VCaP (cell line): Measurements from ENCODE around the gene UPK2.
A peak's percentile ranks its signal among the peaks of the same experiment; 100 is the strongest.

ENCODE experiments used
- H3K27ac ChIP-seq: fragments of 450-650 bp; 2 replicates; pipeline ENCODE4 v1.5.1; 2017
- CTCF ChIP-seq: fragments of 450-650 bp; conservative IDR thresholded peaks from 2 replicates; pipeline ENCODE4 v1.5.1; 2017; ENCODE audit warnings: mild to moderate bottlenecking, moderate library complexity

The UPK2 gene

DNA sequence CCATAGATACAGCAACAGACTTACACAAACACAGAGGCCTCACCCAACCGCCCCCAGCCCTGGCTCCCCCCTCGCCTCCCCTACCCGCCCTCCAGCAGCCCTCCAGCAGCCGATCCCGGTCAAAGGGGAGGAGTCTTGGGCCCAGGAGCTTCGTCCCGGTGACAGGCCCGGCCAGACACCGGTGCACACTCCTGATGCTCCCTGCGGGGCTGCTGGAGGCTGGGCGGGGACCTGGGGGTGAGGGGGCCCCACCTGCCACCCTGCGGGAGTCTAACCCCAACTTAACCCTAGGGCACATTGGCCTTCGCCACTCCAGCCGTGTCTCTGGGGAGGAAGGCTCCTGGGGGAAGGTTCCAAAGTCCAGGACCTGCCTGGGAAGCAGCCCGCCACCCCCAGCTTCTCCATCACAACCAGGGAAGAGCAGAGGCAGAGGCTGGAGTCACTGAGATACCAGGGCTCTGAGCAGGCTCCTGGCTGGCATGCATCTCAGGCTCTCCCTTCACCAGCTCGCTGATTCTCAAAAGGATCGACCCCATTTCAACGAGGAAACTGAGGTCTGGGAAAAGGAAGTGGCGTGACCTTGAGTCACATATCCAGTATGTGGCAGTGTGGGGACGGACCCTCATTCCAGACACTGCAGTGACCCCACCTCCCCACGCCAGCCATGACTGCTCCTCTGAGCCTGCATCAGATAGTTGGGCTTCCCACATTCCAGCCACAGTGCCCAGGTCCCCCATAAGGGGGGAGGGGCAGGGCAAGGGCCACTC, 44.8 kb upstream of the UPK2 start:
- no peak for TF ChIP-seq CTCF
- no peak overlapping the region for H3K27ac ChIP-seq

- no peak for TF ChIP-seq CTCF
- H3K27ac ChIP-seq, result no peak overlapping the region
These were observed 44.0 kb upstream of the UPK2 start for GRCh38 chr11:118911880-118912741.

DNA sequence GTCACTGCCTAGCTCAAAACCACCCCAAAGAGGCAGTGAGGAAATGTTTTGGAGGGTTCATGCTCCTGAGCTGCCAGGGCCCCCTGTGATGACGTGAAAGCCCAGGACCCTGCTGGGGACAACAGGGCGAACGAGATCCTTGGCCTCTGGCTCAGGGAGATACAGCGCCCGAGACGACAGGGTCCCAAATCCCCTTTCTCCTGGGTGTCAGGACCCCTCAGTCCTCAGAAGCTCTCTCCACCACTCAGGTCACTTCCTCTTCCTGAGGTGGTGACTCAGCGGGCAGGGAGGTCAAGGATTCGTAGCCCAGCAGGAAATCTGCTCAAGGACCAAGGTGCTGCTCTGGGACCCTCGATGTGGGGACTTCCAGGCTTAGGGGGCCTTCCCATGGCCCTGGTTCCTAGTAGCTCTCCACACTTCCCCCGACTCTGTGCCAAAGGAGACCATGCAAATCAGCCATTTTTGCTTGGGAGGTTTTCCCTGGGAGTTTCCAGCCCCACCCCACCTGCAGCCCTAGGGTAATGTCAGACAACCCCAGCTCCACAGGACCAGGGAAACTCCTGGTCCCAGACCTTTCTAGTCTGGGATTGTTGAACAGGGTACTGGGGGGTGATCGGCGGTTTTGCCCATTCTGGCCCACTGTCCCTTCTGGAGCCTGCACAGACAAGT, 43.2 kb upstream of the UPK2 start:
- TF ChIP-seq CTCF, result no peak
- H3K27ac ChIP-seq, result no peak overlapping the region

DNA sequence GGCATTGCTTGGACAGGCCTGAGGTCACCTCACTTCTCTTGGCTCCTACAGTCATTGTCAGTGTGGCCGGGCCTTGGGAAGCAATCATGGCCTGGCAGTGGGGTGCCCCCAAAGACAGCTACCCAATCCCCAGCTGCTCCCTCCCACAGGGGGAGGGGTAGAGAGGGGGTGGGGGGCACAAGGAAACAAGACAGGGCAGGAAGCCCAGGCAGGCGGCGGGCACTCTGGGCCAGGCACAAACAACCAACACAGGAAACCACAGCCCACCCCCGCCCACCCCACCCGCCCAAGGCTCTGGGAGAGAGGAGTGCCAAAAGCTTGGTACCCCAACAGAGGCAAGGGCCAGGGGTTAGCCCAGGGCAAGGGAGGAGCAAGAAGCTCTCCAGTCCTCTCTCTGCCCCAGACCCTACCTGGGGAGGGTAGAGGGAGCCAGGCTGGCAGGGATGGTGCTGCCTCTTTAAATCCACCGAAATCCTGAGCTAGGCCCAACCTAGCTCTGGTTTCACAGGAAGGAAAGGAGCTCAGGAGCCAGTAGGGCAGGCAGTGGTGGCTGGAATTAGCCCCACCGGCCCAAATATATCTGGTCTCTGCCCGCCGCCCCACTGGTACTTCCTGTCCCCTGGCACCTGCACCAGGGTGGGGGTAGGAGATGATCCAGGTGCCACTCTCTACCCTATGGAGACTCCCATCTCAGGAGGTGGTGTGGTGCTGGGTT, 42.5 kb upstream of the UPK2 start:
- no peak overlapping the region for H3K27ac ChIP-seq
- TF ChIP-seq CTCF, result no peak

DNA sequence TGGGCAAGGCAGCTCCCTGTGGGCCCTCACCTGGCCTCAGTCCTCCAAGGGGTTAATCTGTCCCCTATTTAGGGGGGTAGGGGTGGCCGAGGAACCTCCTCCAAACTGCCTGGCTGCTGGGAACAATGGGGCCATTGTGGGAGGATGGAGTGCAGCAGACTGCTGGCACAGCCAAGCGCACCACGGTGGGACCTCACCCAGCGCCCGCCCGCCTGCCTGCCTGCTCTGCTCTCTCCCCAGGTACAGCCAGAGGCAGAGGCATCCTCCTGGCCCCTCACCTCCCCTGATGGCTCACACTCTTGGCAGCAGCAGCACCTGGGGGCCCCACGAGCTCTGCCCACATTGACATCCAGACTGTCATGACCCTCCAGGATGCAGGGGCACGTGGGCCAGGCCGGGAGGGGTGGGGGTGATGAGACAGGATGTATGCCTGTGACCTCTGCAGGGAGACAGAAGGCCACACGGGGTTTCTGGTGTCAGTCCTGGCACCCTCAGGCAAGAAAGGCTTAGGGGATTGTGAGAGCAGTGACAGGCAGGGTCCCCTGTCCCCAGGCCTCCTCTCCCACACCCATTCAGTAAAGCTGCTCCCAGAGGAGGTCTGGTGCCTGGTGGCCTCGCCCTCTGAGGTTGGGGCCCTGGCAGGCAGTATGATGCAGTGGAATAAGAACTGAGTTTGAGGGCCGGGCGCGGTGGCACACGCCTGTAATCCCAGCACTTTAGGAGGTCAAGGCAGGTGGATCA, 41.8 kb upstream of the UPK2 start:
- no peak for TF ChIP-seq CTCF
- H3K27ac ChIP-seq, result no peak overlapping the region; the same call in 1 of the 2 replicates

- peak overlapping the region; percentile 97; the same call in 1 of the 2 replicates for H3K27ac ChIP-seq
- no peak for TF ChIP-seq CTCF
These were observed 41.1 kb upstream of the UPK2 start for GRCh38 chr11:118914987-118915386.
